Hematopoietic multipotent progenitor cell treated with erythropoietin and hydrocortisone succinate and interleukin-3 and kit ligand, for 17 days (in vitro differentiated cells): ENCODE results near the gene KCNJ12.
"Not testable (repeated sequence)": the region's sequence is repeated elsewhere in the genome, so short reads cannot be mapped to it uniquely, and the experiment has no call there.

Experiments
- DNase-seq: peaks from one replicate; pipeline ENCODE4 v3.0.0-alpha.2; 2015; ENCODE audit warnings: low spot score

KCNJ12 gene

GRCh38 chr17:21376081-21376758, at the start of gene KCNJ12:
Gene KCNJ12, plus strand, starts transcription at chr17:21376357. Its CDS starts 38,986 bp downstream, at chr17:21415343.
- no peak for DNase-seq

DNA sequence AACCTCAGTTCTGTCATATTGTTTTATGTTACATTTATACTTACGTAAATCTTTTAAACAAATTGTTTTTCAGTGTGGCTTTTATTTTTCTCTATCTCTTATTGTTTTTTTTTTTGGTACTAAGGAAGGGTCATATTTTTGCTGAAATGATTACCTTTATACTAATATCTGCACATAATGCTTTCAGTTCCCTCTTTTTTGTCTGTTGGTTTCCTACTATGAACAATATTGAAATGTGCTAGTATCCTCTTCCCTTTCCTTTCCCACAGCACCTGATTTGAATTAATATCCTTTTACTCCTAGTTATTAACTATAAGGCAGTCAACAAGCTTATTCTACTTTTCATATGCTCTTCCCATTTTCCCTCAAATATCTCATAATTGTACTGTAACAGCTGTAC, 48.2 kb upstream of the KCNJ12 start:
- DNase-seq = not testable (repeated sequence)

GRCh38 chr17:21328778-21329177, 47.4 kb upstream of the KCNJ12 start:
- not testable (repeated sequence) for DNase-seq

GRCh38 chr17:21330436-21331160, 45.6 kb upstream of the KCNJ12 start:
- no peak for DNase-seq

GRCh38 chr17:21336541-21337294, 39.4 kb upstream of the KCNJ12 start:
- not testable (repeated sequence) for DNase-seq

DNA sequence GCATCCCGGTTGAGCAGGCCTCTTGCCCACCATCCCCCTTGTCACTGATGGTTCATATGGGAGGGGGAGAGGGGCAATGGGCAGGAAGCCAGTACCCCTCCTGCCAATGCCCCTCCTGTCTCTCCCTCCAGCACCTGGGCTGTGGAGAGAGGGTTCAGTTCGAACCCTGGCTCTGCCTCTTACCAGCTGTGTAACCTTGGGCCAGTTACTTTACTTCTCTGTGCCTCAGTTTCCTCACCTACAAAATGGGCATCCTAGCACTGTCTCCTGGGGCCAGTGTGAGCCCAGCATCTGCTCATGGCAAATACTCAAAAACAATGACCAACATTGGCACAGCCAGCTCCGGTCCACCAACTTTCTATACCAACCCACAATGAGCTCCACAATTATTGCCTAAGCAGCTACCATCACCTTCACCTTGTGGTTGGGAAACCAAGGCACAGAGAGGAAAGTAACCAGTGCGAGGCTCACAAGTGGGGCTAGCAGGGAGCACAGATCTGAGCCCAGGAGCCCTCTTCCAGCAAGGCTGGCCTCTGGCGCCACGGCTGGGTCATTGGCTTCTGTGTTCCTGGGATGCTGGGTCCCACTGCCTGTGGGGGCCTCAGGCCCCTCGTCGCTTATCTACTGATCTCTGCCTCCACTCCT, 38.1 kb upstream of the KCNJ12 start:
- DNase-seq = not testable (repeated sequence)

DNA sequence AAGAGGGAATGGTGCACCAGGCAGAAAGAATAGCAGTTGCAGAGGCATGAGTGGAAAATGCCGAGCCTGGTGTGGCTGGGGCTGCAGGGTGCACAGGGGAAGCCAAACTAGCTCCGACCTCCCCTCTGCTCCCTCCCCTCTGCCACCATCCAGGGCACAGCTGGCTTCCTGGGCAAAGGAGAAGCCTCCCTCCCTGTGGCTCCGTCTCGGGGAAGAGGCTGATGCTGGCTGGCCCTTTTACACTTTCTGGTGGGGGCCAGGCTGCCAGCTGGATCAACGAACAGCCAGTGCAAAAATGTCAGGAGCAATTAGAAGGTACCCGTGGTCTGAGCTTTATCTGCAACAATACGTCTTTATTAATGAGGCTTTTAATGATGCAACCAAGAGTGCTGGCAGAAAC, 37.1 kb upstream of the KCNJ12 start:
- DNase-seq = no peak

GRCh38 chr17:21339571-21339970, 36.6 kb upstream of the KCNJ12 start:
- DNase-seq = not testable (repeated sequence)

GRCh38 chr17:21340407-21340806, 35.8 kb upstream of the KCNJ12 start:
- not testable (repeated sequence) for DNase-seq

GRCh38 chr17:21341279-21341678, 34.9 kb upstream of the KCNJ12 start:
- DNase-seq = not testable (repeated sequence)

DNA sequence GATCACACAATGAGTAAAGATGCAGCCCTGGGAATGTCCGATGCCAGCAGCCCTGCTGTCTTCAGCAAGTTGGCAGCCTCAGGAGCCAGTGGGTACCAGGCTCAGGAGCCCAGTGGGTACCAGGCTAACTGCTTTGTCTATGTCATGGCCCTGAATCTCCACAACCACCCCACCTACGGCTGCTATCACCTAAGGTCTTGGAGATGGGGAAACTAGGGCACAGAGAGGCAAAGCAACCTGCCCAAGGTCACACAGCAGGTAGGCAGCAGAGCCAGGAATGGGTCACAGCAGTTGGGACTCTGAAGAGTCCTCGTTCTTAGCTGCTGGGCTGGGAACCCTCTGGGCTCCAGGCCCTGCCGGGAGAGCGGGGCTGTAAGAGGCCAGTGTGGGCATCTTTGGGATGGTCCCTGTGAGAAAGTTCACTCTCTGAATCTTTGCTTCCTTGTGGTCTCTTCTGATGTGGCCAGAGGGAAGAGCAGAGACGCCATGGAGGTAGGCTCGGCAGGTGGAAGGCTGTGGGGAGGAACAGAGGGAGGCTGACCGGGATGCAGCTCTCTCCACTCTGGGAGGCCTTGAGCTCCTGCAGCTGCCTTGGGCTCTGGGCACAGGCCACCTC, 34.1 kb upstream of the KCNJ12 start:
- DNase-seq = not testable (repeated sequence)

DNA sequence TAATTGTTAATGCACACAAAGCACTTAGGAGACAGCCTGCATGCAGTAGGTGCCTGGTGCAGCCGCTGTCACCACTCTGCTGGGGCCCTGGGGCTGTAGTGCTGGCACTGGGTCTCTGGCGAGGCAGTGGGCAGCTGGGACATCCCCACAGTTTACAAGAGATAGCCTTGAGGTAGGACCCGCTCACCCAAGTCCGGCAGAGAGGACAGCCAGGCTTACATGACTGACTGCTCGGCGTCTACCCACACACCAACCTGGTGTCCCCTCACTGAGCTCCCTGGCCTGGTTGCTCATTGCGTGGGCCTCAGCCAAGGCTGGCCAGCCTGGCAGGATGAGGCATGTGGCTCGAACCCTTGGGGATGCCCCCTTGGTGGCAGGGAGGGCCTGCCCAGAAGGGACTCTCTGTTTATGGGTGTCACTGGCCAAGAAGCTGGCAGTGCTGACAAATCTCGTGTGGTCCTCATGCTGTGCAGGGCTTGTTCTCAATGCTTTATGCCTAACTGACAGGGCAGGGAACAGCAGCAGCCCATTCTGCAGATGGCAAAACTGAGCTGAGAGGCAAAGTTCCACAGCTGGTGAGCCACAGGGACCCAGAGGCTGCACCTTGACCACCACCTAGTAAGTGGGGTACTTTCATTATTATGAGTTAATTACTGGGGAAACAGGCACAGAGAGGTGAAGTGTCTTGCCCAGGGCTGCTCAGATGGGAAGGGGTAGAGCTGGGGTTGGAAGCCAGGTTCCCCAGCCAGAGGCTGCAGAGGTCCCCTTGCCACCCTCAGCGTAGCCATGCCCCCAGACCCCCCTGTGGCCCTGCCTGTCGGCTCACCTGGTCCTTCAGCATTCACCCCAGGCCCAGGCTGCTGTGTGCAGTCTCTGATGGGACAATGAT, 32.9 kb upstream of the KCNJ12 start:
- DNase-seq = not testable (repeated sequence)

DNA sequence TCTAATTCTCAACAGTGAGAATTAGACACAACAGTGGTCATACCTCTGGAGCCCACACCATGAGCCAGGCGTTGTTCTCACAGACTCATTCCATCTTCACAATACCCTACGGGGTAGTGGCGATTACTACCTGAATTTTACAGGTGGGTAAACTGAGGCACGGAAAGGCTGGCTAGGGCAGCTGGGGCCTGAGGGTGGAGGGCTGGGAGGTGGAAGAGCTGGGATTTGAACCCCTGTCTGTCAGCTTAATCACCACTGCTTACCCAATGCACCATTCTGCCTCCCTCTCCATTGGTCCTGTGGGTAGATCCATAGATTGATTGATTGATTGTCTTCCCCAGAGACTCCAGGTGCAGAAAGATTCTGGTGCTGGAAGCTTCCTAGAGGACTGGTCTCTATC, 31.4 kb upstream of the KCNJ12 start:
- DNase-seq = not testable (repeated sequence)

- DNase-seq = no peak
These were observed 30.9 kb upstream of the KCNJ12 start for GRCh38 chr17:21345236-21345635.

DNA sequence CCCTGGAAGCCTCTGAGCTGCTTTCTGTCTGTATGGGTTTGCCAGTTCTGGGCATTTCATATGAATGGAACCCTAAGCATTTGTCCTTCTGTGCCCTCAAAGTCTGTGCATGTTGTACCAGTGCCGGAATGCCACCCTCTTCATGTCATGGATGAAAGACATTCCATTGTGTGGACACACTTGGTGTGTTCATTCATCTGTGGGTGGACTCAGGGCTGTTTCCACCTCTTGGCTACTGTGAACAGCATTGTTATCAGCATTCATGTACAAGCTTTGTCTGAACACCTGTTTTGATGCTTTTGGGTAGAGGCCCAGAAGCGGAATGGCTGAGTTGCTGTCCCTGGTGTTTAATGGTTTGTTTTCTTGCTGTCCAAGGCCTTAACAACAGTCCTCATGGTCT, 30.1 kb upstream of the KCNJ12 start:
- not testable (repeated sequence) for DNase-seq

DNA sequence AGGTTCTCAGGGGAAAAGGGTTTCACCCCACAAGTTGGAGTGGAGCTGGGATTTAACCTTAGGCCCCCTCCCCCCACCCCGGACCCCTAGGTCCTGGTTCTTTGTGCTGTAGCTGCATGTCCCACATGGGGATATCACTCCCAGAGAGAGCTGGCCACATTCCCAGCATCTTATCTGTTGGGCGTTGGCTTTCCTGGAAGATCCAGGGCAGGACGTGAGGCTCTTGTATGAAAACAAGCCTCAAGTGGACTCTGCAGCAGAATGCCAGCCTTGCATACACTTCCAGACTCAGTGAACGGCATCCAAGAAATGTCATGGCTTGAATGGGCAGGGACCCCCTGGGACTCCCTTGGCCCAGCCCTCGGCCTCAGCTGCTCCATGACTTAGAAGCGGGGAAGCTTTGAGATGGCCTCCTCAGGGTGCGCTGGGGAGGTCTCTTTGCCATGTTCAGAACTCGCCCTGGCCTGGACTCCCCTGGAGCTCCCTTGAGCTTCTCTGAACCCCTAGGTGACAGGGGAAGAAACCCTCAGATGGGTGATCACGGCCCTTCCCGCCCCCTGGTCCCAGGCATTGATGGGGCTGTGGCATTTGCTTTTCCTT, 29.4 kb upstream of the KCNJ12 start:
- not testable (repeated sequence) for DNase-seq

- not testable (repeated sequence) for DNase-seq
These were observed 28.5 kb upstream of the KCNJ12 start for GRCh38 chr17:21347660-21348059.

DNA sequence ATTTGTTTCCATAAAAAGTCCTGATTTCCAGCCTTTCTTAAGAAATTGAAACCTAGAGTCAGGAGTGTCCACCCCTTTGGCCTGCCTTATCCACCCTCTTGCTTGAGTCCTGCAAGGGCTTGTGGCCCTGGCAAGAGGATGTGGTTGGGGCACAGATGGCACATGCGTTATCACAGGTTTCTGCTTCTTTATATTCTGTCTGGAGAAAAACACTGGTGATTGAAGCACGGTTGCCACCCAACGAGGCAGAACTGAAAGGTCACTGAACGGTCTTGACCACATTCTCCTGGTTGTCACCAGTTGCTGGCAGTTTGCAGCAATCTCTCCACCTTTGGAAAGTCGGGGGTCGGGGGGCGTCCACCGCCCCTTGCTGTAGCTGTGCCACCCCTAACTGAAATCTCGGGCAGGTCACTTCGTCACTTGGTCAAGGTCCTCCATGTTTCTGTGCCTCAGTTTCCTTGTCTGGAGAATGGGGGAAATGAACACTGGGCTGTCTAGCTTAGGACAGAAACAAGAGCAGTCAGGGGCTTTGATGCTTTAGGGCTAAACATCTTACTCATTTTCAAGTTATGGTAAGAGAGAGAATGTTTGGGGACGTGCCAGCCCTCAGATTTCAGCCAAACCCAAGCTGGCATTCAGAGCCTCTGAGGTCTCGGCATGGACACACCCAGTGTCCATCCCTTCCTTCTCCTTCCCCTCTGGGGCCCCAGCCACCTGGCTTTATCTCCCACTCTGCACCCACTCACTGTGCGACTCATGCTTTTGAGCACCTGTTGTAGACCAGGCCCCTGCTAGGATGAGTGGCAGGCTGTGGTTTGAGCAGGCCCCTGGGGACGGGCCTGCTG, 27.9 kb upstream of the KCNJ12 start:
- DNase-seq = not testable (repeated sequence)

DNA sequence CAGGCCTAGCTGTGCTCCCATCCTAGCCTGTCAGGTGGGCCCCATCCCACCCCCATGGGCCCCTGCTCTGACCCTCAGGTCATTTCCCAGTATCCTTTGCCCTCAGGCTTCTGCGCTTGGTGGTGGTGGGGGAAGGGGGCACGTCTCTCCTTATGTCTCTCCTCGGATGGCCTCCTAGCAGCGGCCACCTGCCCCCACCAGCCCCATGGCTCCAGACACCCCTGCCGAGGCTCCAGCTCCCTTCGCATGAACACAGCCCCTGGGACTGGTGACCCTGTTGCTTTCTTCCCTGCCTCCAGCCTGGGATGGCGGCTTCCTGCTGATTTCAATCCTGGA, 27.3 kb upstream of the KCNJ12 start:
- DNase-seq = not testable (repeated sequence)
